ENCODE measurements around the gene USO1.

DNA sequence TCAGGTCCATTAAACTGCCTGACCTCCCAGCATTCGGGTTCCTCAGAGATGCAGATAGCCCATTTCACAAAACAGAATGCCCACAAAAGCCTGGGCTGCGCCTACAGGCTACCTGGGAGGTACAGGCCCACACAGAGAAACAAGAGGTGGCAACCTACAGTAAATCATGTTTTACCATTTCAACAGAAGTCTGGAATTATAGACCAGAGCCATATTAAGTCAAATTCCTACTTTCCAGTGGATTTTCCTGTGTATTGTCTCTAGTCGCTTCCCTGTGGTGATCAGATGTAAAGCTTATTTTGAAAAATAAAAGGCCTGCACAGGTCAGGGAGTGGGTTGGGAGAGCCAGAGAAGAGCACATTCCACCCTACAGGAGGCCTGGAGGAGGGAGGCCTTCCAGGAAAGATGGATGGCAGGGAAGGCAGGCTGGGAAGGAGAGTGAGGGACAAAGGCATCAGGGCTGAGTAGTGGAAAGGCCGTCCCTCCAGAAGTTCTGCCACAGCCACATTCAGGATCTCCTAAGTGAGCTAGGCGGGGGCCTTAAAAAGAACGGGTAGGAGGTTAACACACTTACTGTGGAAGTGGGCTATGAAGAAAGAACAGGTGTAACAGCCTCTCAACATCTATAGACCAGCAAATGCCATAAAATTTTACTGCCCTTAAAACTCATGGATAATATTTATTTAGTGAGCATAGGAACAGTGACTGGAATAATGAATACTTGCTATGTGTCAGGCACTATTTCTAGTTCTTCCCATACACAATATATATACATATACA is 19.0 kb upstream of the USO1 start:
- TF ChIP-seq EP300 (IDR thresholded peaks at IDR 0.05) (no peak), POLR2A (IDR thresholded peaks at IDR 0.05) (no peak), POLR2AphosphoS5 (IDR thresholded peaks at IDR 0.05) (no peak)
- TF ChIP-seq, protein P1, sequence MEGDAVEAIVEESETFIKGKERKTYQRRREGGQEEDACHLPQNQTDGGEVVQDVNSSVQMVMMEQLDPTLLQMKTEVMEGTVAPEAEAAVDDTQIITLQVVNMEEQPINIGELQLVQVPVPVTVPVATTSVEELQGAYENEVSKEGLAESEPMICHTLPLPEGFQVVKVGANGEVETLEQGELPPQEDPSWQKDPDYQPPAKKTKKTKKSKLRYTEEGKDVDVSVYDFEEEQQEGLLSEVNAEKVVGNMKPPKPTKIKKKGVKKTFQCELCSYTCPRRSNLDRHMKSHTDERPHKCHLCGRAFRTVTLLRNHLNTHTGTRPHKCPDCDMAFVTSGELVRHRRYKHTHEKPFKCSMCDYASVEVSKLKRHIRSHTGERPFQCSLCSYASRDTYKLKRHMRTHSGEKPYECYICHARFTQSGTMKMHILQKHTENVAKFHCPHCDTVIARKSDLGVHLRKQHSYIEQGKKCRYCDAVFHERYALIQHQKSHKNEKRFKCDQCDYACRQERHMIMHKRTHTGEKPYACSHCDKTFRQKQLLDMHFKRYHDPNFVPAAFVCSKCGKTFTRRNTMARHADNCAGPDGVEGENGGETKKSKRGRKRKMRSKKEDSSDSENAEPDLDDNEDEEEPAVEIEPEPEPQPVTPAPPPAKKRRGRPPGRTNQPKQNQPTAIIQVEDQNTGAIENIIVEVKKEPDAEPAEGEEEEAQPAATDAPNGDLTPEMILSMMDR (IDR thresholded peaks at IDR 0.05), result no peak

Measured in gastroesophageal sphincter (tissue), 3 donors.